ENCODE data around the gene MYCL. TPM values are rescaled to one million over a fixed set of nuclear protein-coding genes. Genes with fewer than 3 reads are reported as not detected.

MYCL gene
- polyA plus RNA-seq, 2 of the 4 experiments (the other 2 are of a cell fraction): 0.68 to 1.3 TPM

DNA sequence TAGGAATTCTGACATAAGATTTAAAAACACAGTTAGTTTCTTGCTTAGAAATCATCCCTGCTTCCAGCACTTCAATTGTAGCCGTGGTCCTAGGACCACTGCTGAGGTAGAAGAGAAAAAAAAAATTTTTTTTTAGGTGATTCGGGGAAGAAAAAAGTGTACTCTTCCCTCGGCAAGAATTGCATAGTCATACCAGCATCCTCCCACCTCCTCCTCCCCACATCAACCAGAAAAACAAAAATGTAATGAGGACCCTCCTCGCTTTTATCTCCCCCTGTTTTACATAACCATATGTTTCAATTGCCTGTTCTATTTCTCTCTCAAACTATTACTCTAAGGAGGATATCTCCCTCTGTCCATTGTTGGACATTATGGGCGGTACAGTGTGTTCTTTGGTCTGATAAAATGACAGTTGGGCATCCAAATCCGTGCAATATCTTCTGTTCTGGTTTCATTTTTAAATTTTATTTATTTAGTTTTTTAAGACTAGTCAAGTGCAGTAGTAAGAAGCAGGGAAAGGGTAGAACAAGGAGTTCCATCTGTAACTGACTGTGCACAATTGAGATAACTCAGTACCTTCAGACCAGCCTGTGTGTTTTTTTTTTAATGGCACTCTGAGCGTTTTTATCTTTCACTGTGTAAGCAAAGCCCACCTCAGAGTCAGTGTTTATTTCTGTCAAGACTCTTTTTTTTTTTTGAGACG lies 42.8 kb upstream of the MYCL start:
- Histone ChIP-seq H3K27ac (no peak overlapping the region), H3K4me1 (no peaks in the 10 kb centered on the region), H3K4me3 (no peak overlapping the region), H3K4me2 (no peak overlapping the region), H3K9me3 (no peaks in the 10 kb centered on the region)
- no peak for TF ChIP-seq MYC (IDR thresholded peaks at IDR 0.05; ENCODE audit: borderline replicate concordance, low read length)
- TF ChIP-seq HEYL (CRISPR knock-in tag; IDR thresholded peaks at IDR 0.05): no peak
- TF ChIP-seq, protein P1, sequence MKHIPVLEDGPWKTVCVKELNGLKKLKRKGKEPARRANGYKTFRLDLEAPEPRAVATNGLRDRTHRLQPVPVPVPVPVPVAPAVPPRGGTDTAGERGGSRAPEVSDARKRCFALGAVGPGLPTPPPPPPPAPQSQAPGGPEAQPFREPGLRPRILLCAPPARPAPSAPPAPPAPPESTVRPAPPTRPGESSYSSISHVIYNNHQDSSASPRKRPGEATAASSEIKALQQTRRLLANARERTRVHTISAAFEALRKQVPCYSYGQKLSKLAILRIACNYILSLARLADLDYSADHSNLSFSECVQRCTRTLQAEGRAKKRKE (CRISPR knock-in tag; IDR thresholded peaks at IDR 0.05; ENCODE audit: low read depth): no peak
- TF ChIP-seq, protein P2, sequence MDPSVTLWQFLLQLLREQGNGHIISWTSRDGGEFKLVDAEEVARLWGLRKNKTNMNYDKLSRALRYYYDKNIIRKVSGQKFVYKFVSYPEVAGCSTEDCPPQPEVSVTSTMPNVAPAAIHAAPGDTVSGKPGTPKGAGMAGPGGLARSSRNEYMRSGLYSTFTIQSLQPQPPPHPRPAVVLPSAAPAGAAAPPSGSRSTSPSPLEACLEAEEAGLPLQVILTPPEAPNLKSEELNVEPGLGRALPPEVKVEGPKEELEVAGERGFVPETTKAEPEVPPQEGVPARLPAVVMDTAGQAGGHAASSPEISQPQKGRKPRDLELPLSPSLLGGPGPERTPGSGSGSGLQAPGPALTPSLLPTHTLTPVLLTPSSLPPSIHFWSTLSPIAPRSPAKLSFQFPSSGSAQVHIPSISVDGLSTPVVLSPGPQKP (IDR thresholded peaks at IDR 0.05; ENCODE audit: low read depth, low read length): no peak
- no peak for TF ChIP-seq RNF2 (IDR thresholded peaks at IDR 0.05; ENCODE audit: borderline replicate concordance, low read depth)
- TF ChIP-seq EHF (CRISPR knock-in tag; IDR thresholded peaks at IDR 0.05): no peak
- no peak for TF ChIP-seq SREBF2 (IDR thresholded peaks at IDR 0.05)
- TF ChIP-seq CHD2 (IDR thresholded peaks at IDR 0.05; ENCODE audit: low read length, partially characterized antibody): no peak
- no peak for TF ChIP-seq KDM5A (IDR thresholded peaks at IDR 0.05)
- no peak for TF ChIP-seq ZC3H11A (IDR thresholded peaks at IDR 0.05)
- no peak for TF ChIP-seq FOSL2 (IDR thresholded peaks at IDR 0.05)
- no peak for TF ChIP-seq FOSL2 (CRISPR knock-in tag; IDR thresholded peaks at IDR 0.05)
- no peak for TF ChIP-seq RARB (CRISPR knock-in tag; IDR thresholded peaks at IDR 0.05)
- CTCF ChIA-PET: no interaction called here
- 47% methylated on average over 8 of the region's 8 CpGs for WGBS (ENCODE audit: missing lambda C conversion rate)
- POLR2A ChIA-PET: no interaction called here
- FAIRE-seq (no peak), DNase-seq (ENCODE audit: low read depth in 1 of 2, low spot score in 1 of 2) (no peak), ATAC-seq (no peak)

DNA sequence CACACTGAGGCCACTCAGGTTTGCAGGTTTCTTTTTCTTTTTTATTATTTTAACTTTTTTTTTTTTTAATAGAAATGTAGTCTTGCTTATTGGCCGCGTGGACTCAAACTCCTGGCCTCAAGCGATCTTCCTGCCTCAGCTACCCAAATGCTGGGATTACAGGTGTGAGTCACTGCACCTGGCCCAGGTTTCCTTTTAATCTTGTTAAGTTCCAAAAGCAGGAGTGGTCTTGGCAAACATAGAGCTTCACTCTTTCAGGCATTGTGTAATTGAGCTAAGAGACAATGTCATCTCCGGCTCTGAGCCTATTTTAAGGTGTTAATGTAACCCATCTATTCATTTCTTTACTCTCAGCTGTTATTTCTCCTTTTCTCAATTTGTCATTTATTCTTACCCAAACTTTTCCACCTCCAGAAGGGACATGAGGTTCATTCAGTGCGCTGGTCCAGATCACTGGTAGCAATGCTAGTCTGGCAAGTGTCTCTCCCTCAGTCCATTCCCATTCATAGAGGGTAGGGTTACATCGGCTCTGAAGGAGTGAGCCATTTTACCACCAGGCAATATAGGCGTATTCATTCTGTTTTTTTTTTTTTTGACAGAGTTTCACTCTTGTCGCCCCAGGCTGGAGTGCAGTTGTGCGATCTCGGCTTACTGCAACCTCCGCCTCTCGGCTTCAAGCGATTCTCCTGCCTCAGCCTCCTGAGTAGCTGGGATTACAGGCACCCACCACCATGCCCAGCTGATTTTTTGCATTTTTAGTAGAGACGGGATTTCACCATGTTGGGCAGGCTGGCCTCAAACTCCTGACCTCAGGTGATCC lies 42.0 kb upstream of the MYCL start:
- Histone ChIP-seq H3K9me3 (no peaks in the 10 kb centered on the region), H3K4me1 (no peaks in the 10 kb centered on the region), H3K27ac (no peak overlapping the region), H3K4me3 (no peak overlapping the region), H3K4me2 (no peak overlapping the region)
- FAIRE-seq (no peak), ATAC-seq (no peak), DNase-seq (ENCODE audit: low read depth in 1 of 2, low spot score in 1 of 2) (no peak)
- ChIA-PET CTCF (interaction anchor here (0.7 to 1.5 kb wide), 3 partner anchors 16 to 30 kb away, joined by 3 to 4 read pairs (median 3); no protein-coding TSS in a partner anchor), POLR2A (no interaction called here)
- TF ChIP-seq RAD21 (conservative IDR thresholded peaks at IDR 0.05 in 1 of 2, IDR thresholded peaks at IDR 0.05 in 1 of 2): no peak
- no peak for TF ChIP-seq POLR2A (IDR thresholded peaks at IDR 0.05; ENCODE audit: low read length)
- TF ChIP-seq, protein P3, sequence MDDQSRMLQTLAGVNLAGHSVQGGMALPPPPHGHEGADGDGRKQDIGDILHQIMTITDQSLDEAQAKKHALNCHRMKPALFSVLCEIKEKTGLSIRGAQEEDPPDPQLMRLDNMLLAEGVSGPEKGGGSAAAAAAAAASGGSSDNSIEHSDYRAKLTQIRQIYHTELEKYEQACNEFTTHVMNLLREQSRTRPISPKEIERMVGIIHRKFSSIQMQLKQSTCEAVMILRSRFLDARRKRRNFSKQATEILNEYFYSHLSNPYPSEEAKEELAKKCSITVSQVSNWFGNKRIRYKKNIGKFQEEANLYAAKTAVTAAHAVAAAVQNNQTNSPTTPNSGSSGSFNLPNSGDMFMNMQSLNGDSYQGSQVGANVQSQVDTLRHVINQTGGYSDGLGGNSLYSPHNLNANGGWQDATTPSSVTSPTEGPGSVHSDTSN (IDR thresholded peaks at IDR 0.05): no peak
- no peak for TF ChIP-seq GATA3 (IDR thresholded peaks at IDR 0.05; ENCODE audit: borderline replicate concordance)
- no peak for TF ChIP-seq PHF8 (IDR thresholded peaks at IDR 0.05; ENCODE audit: borderline replicate concordance, low read depth)
- TF ChIP-seq, protein P4, sequence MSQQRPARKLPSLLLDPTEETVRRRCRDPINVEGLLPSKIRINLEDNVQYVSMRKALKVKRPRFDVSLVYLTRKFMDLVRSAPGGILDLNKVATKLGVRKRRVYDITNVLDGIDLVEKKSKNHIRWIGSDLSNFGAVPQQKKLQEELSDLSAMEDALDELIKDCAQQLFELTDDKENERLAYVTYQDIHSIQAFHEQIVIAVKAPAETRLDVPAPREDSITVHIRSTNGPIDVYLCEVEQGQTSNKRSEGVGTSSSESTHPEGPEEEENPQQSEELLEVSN (IDR thresholded peaks at IDR 0.05; ENCODE audit: borderline replicate concordance, low read depth): no peak
- WGBS (ENCODE audit: missing lambda C conversion rate): 89% methylated on average over 14 of the region's 14 CpGs

All from A549 (cell line).